Loucy (cell line): ENCODE data around the gene NAV2.

ENCODE experiments used
- EZH2phosphoT487 ChIP-seq: fragments of 200-600 bp; IDR thresholded peaks from 2 replicates; pipeline ENCODE4 v1.6.1; 2018; ENCODE audit warnings: antibody characterized with exemption, mild to moderate bottlenecking, moderate library complexity, borderline replicate concordance
- TF ChIP-seq, protein P1 (sequence below): fragments of 200-600 bp; sonication (generic); conservative IDR thresholded peaks from 2 replicates; pipeline ENCODE4 v1.5.1; 2014; ENCODE audit warnings: mild to moderate bottlenecking, antibody characterized with exemption, low read length

- TF ChIP-seq, protein P1, sequence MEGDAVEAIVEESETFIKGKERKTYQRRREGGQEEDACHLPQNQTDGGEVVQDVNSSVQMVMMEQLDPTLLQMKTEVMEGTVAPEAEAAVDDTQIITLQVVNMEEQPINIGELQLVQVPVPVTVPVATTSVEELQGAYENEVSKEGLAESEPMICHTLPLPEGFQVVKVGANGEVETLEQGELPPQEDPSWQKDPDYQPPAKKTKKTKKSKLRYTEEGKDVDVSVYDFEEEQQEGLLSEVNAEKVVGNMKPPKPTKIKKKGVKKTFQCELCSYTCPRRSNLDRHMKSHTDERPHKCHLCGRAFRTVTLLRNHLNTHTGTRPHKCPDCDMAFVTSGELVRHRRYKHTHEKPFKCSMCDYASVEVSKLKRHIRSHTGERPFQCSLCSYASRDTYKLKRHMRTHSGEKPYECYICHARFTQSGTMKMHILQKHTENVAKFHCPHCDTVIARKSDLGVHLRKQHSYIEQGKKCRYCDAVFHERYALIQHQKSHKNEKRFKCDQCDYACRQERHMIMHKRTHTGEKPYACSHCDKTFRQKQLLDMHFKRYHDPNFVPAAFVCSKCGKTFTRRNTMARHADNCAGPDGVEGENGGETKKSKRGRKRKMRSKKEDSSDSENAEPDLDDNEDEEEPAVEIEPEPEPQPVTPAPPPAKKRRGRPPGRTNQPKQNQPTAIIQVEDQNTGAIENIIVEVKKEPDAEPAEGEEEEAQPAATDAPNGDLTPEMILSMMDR, result no peak
- no peak for TF ChIP-seq EZH2phosphoT487
Observed at GRCh38 chr11:20020198-20020597, 307.6 kb downstream of the NAV2 start.
